Measurements from ENCODE around the gene MTHFSD.

The MTHFSD gene

GRCh38 chr16:86514481-86515376 is 40.3 kb downstream of the MTHFSD start:
- DNase-seq (ENCODE audit: extremely low spot score): no peak
- ChIA-PET CTCF (no interaction called here), POLR2A (no interaction called here)
- no peak for TF ChIP-seq SUZ12 (IDR thresholded peaks at IDR 0.05)
- no peak for TF ChIP-seq ZNF384 (IDR thresholded peaks at IDR 0.05)
- TF ChIP-seq FOXA1 (IDR thresholded peaks at IDR 0.05): no peak
- no peak for TF ChIP-seq SP1 (IDR thresholded peaks at IDR 0.05)

DNA sequence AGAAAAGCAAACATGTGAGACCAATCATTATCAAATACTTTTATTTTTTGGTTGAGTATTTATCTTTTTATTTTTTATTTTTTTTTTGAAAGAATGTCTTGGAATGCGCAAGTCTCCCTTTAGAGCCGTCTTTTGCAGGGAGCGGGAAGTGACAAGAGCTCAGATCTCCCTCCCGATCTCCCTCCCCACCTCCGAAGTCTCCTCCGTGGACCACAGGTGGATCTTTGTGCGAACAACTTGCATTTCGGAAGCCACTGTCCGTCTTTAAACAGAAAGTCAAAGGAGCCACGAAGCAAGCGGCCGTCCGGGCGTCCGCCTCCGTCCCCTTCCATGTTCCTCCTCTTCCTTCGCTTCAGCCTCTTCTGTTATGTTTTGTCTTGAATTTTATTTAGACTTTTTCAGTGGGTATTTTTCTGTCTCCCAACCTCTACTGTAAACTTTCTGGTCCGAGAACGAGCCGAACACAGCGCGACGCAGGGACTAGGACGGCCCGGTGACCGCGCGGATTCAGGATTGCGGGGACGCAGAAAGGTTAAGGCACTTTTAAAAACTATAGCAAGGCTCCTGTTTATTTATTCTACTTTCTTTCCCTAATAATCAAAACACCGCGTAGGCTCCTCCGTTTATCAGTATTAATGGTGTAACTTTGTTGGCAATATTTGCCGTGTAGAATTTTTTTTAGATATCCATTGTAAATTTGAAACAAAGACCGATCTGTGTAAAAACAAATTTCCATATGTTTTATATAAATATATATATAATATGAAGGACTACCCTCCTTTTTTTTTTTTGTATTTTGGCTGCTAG is 41.4 kb downstream of the MTHFSD start:
- no peak for DNase-seq (ENCODE audit: extremely low spot score)
- TF ChIP-seq ELF4 (IDR thresholded peaks at IDR 0.05): no peak
- no peak for TF ChIP-seq ARNT (IDR thresholded peaks at IDR 0.05)
- no peak for TF ChIP-seq FOXA1 (IDR thresholded peaks at IDR 0.05)
- TF ChIP-seq, protein P1, sequence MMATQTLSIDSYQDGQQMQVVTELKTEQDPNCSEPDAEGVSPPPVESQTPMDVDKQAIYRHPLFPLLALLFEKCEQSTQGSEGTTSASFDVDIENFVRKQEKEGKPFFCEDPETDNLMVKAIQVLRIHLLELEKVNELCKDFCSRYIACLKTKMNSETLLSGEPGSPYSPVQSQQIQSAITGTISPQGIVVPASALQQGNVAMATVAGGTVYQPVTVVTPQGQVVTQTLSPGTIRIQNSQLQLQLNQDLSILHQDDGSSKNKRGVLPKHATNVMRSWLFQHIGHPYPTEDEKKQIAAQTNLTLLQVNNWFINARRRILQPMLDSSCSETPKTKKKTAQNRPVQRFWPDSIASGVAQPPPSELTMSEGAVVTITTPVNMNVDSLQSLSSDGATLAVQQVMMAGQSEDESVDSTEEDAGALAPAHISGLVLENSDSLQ (IDR thresholded peaks at IDR 0.05): no peak
- no peak for TF ChIP-seq LEF1 (IDR thresholded peaks at IDR 0.05; ENCODE audit: borderline replicate concordance)
- TF ChIP-seq FOXM1 (IDR thresholded peaks at IDR 0.05; ENCODE audit: borderline replicate concordance): no peak
- TF ChIP-seq CTBP1 (IDR thresholded peaks at IDR 0.05; ENCODE audit: borderline replicate concordance): no peak
- no peak for TF ChIP-seq BHLHE40 (IDR thresholded peaks at IDR 0.05; ENCODE audit: borderline replicate concordance)
- TF ChIP-seq SUZ12 (IDR thresholded peaks at IDR 0.05): no peak
- no peak for TF ChIP-seq FOXK2 (IDR thresholded peaks at IDR 0.05)
- TF ChIP-seq NFRKB (IDR thresholded peaks at IDR 0.05): no peak
- no peak for TF ChIP-seq L3MBTL2 (conservative IDR thresholded peaks at IDR 0.05)
- no peak for TF ChIP-seq TARDBP (IDR thresholded peaks at IDR 0.05)
- ChIA-PET POLR2A (no interaction called here), CTCF (no interaction called here)

DNA sequence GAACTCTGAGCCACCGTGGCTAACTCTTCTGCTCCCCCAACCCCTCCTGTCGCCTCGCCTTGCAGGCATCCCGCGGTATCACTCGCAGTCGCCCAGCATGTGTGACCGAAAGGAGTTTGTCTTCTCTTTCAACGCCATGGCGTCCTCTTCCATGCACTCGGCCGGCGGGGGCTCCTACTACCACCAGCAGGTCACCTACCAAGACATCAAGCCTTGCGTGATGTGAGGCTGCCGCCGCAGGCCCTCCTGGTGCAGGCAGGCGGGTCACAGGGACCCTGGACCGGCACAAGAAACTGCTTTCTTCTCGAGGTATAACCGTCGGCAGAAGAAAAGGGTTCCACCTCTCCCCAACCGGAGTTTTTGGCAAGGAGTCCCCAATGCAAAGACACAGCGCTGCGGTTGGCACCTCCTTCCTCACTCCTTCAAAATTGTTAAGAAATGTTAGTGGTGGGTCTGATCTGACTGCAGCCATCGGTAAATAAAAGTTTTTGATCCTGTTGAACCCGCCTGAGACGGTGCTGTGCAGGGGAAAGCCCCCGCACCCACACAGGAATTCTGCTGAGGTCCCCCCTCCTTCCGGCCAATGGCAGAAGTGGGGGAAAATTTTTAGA is 42.1 kb downstream of the MTHFSD start:
- POLR2A ChIA-PET: no interaction called here
- TF ChIP-seq FOXK2 (IDR thresholded peaks at IDR 0.05) (no peak), BHLHE40 (IDR thresholded peaks at IDR 0.05; ENCODE audit: borderline replicate concordance) (no peak), NFRKB (IDR thresholded peaks at IDR 0.05) (no peak), FOXM1 (IDR thresholded peaks at IDR 0.05; ENCODE audit: borderline replicate concordance) (no peak), LEF1 (IDR thresholded peaks at IDR 0.05; ENCODE audit: borderline replicate concordance) (no peak), FOXA1 (IDR thresholded peaks at IDR 0.05) (no peak), ZNF384 (IDR thresholded peaks at IDR 0.05) (no peak), TARDBP (IDR thresholded peaks at IDR 0.05) (no peak), ELF4 (IDR thresholded peaks at IDR 0.05) (no peak), HDGF (IDR thresholded peaks at IDR 0.05; ENCODE audit: borderline replicate concordance) (no peak), SUZ12 (IDR thresholded peaks at IDR 0.05) (no peak), L3MBTL2 (conservative IDR thresholded peaks at IDR 0.05) (no peak), SP1 (IDR thresholded peaks at IDR 0.05) (no peak), CTBP1 (IDR thresholded peaks at IDR 0.05; ENCODE audit: borderline replicate concordance) (no peak), ARNT (IDR thresholded peaks at IDR 0.05) (no peak)
- TF ChIP-seq, protein P1 (IDR thresholded peaks at IDR 0.05): no peak
- no peak for DNase-seq (ENCODE audit: extremely low spot score)
- CTCF ChIA-PET: no interaction called here

DNA sequence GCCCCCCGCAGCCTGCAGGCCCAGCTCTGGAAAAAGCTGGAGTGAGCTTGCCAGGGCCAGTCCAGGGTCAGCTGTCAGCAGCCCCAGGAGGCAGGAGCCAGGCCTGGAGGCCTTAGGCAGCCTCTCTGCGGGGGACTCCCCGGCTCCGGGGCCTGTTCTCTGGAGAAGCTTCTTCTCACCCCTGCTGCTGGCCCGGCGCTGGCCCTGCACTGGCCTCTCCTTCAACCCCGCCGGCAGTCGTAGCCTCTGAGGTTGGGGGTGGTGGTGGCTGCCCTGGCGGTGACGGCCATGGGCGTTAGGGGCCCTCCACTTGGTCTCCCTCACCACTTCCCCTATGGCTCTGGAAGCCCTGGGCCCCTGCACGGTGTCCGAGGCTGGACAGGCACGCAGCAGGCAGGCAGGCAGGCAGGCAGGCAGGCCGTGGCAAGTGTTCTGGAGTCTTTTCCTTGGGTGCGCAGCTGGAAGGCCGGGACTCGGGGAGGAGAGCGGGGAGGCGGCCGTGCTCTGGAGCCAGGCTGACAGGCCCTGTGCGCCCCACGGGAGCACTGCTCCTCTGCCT is 42.7 kb downstream of the MTHFSD start:
- DNase-seq (ENCODE audit: extremely low spot score): no peak
- POLR2A ChIA-PET: no interaction called here
- CTCF ChIA-PET: interaction anchor here (0.6 to 1.0 kb wide), 2 partner anchors 124 to 259 kb away, joined by 3 read pairs; no protein-coding TSS in a partner anchor
- no peak for TF ChIP-seq SUZ12 (IDR thresholded peaks at IDR 0.05)
- TF ChIP-seq HDGF (IDR thresholded peaks at IDR 0.05; ENCODE audit: borderline replicate concordance): no peak
- TF ChIP-seq, protein P1 (IDR thresholded peaks at IDR 0.05): no peak
- TF ChIP-seq BHLHE40 (IDR thresholded peaks at IDR 0.05; ENCODE audit: borderline replicate concordance): no peak
- no peak for TF ChIP-seq TARDBP (IDR thresholded peaks at IDR 0.05)
- TF ChIP-seq FOXM1 (IDR thresholded peaks at IDR 0.05; ENCODE audit: borderline replicate concordance): no peak
- TF ChIP-seq L3MBTL2 (conservative IDR thresholded peaks at IDR 0.05): no peak
- TF ChIP-seq ZNF384 (IDR thresholded peaks at IDR 0.05): no peak
- TF ChIP-seq SP1 (IDR thresholded peaks at IDR 0.05): no peak
- no peak for TF ChIP-seq ELF4 (IDR thresholded peaks at IDR 0.05)

DNA sequence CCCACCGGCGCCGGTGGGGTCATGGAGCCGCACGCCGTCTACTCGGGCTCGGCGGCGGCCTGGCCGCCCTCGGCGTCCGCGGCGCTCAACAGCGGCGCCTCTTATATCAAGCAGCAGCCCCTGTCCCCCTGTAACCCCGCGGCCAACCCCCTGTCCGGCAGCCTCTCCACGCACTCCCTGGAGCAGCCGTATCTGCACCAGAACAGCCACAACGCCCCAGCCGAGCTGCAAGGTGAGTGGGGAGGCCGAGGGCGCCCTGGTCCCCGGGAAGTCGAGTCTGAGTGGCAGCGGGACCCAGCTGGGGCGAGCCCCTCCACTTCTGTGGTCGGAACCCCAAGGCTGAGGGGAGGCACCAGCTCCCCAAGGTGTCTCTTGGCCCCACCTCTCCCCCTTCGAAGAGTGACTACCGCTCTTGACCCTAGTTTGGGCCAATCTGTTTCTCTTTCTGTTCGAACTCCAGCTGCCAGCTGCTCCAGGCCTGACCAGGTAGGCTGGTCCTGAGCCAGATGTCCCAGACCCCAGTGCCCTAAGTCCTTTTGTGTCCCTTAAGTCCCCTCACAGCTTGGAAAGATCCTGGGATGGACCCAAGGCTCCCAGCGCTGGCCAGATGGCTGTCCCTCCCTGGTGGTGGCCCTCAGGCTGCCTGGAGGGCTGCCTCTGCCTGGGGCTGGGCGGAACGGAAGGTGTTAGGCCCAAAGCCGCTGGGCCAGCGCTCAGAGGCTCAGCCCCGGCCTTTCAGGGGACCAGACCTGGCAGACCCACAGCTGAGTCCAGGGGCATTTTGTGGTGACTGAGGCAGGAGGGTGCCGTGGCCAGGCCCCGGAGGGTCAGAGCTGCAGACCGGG is 43.5 kb downstream of the MTHFSD start:
- CTCF ChIA-PET: interaction anchor here (0.5 to 1.1 kb wide), 4 partner anchors 64 to 259 kb away, joined by 3 to 5 read pairs (median 3); no protein-coding TSS in a partner anchor
- DNase-seq (ENCODE audit: extremely low spot score): no peak
- POLR2A ChIA-PET: no interaction called here
- TF ChIP-seq ZNF384 (IDR thresholded peaks at IDR 0.05) (no peak), FOXM1 (IDR thresholded peaks at IDR 0.05; ENCODE audit: borderline replicate concordance) (no peak), NFRKB (IDR thresholded peaks at IDR 0.05) (no peak)
